Ishikawa (cell line): ENCODE data around the gene MT1X.

Experiments
- CEBPB ChIP-seq: IDR thresholded peaks from 2 replicates; pipeline ENCODE4 v1.6.1; 2012
- CREB1 ChIP-seq: IDR thresholded peaks from 2 replicates; pipeline ENCODE4 v1.6.1; 2012; ENCODE audit warnings: low read depth
- EGR1 ChIP-seq: IDR thresholded peaks from 2 replicates; pipeline ENCODE4 v1.6.1; 2012
- EP300 ChIP-seq: IDR thresholded peaks from 2 replicates; pipeline ENCODE4 v1.6.1; 2012; ENCODE audit warnings: borderline replicate concordance
- FOXM1 ChIP-seq: IDR thresholded peaks from 2 replicates; pipeline ENCODE4 v1.6.1; 2012; ENCODE audit warnings: low read depth, borderline replicate concordance
- NFIC ChIP-seq: IDR thresholded peaks from 2 replicates; pipeline ENCODE4 v1.6.1; 2012
- RAD21 ChIP-seq: IDR thresholded peaks from 2 replicates; pipeline ENCODE4 v1.6.1; 2012; ENCODE audit warnings: low read depth
- TAF1 ChIP-seq: IDR thresholded peaks from 2 replicates; pipeline ENCODE4 v1.6.1; 2012; ENCODE audit warnings: low read depth, mild to moderate bottlenecking
- TCF12 ChIP-seq: IDR thresholded peaks from 2 replicates; pipeline ENCODE4 v1.6.1; 2012; ENCODE audit warnings: low read depth
- TEAD4 ChIP-seq: IDR thresholded peaks from 2 replicates; pipeline ENCODE4 v1.6.1; 2012
- YY1 ChIP-seq: IDR thresholded peaks from 2 replicates; pipeline ENCODE4 v1.6.1; 2012; ENCODE audit warnings: low read depth
- ZBTB7A ChIP-seq: IDR thresholded peaks from 2 replicates; pipeline ENCODE4 v1.6.1; 2012; ENCODE audit warnings: low read depth
- TF ChIP-seq, protein P1 (sequence below): IDR thresholded peaks from 2 replicates; pipeline ENCODE4 v1.6.1; 2012
- TF ChIP-seq, protein P2 (sequence below): IDR thresholded peaks from 2 replicates; pipeline ENCODE4 v1.6.1; 2012
- TF ChIP-seq, protein P3 (sequence below): IDR thresholded peaks from 2 replicates; pipeline ENCODE4 v1.6.1; 2012; ENCODE audit warnings: low read depth, mild to moderate bottlenecking

Gene MT1X

DNA sequence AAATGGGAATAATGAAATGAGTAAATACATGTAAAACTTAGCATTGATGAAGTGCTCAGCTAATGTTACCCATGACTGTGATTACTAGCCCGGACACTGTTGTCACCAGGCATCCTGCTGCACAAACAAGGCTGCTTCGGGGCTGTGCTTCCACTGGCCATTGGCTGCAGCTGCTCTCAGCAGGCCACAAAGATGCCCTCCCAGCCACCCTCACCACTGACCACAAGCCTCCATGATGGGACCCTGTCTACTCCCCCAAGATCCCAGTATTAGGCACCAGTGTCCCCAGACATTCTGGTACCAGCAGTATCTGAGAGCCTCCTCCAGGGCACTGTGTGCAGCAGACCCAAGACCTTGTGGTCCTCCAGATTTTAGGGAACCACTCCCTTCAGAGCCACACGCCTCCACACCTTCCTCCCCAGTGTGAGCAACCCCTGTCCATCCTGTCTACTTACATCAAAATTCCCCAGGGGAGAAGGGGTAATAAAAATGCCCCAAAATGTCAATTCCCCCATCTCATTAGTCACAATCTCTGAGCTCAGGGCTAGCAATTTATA is 28.0 kb downstream of the MT1X start:
- TF ChIP-seq, protein P1, sequence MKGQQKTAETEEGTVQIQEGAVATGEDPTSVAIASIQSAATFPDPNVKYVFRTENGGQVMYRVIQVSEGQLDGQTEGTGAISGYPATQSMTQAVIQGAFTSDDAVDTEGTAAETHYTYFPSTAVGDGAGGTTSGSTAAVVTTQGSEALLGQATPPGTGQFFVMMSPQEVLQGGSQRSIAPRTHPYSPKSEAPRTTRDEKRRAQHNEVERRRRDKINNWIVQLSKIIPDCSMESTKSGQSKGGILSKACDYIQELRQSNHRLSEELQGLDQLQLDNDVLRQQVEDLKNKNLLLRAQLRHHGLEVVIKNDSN = no peak
- TF ChIP-seq RAD21 (no peak), EP300 (no peak), FOXM1 (no peak)

DNA sequence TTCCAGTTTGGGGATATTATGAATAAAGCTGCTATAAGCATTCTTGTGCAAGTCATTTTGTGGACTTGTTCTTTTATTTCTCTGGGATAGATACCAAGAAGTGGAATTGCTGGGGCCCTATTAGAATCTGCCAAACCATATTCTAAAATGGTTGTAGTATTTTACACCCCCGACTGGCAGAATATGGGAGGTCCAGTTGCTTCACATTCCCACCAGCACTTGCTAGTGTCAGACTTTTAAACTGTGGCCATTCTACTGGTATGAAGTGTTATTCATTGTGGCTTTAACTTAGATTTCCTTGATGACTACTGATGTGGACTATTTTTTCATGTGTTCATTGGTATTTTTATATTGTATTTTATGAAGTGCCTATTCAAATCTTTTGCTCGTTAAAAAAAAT is 29.6 kb downstream of the MT1X start:
- TF ChIP-seq FOXM1 = no peak
- TF ChIP-seq TAF1 = no peak
- TF ChIP-seq RAD21 = no peak
- no peak for TF ChIP-seq TCF12
- TF ChIP-seq CEBPB = no peak
- TF ChIP-seq CREB1 = no peak
- no peak for TF ChIP-seq NFIC
- TF ChIP-seq YY1 = no peak
- no peak for TF ChIP-seq EP300
- no peak for TF ChIP-seq ZBTB7A
- no peak for TF ChIP-seq TEAD4
- TF ChIP-seq, protein P1 = no peak
- TF ChIP-seq EGR1 = no peak

DNA sequence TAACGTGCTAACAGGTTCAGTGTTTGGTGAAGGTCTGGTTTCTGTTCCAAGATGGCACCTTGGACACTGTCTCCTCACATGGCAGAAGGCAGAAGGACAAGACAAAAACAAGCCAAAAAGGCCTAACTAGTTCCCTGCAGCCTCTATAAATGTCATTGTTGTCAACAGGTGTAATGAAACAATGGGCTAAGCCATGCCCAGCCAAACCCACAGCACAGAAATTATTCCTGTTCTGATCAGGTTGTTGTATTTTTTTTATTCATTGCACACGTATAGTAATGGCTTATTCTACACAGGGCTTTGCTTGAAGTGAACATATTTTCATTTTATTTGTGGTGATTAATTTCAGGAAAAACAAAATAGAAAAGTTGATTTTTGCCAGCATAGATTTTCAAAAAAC is 31.5 kb downstream of the MT1X start:
- TF ChIP-seq, protein P2, sequence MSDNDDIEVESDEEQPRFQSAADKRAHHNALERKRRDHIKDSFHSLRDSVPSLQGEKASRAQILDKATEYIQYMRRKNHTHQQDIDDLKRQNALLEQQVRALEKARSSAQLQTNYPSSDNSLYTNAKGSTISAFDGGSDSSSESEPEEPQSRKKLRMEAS = no peak
- TF ChIP-seq, protein P3, sequence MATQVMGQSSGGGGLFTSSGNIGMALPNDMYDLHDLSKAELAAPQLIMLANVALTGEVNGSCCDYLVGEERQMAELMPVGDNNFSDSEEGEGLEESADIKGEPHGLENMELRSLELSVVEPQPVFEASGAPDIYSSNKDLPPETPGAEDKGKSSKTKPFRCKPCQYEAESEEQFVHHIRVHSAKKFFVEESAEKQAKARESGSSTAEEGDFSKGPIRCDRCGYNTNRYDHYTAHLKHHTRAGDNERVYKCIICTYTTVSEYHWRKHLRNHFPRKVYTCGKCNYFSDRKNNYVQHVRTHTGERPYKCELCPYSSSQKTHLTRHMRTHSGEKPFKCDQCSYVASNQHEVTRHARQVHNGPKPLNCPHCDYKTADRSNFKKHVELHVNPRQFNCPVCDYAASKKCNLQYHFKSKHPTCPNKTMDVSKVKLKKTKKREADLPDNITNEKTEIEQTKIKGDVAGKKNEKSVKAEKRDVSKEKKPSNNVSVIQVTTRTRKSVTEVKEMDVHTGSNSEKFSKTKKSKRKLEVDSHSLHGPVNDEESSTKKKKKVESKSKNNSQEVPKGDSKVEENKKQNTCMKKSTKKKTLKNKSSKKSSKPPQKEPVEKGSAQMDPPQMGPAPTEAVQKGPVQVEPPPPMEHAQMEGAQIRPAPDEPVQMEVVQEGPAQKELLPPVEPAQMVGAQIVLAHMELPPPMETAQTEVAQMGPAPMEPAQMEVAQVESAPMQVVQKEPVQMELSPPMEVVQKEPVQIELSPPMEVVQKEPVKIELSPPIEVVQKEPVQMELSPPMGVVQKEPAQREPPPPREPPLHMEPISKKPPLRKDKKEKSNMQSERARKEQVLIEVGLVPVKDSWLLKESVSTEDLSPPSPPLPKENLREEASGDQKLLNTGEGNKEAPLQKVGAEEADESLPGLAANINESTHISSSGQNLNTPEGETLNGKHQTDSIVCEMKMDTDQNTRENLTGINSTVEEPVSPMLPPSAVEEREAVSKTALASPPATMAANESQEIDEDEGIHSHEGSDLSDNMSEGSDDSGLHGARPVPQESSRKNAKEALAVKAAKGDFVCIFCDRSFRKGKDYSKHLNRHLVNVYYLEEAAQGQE = no peak
- no peak for TF ChIP-seq CEBPB

DNA sequence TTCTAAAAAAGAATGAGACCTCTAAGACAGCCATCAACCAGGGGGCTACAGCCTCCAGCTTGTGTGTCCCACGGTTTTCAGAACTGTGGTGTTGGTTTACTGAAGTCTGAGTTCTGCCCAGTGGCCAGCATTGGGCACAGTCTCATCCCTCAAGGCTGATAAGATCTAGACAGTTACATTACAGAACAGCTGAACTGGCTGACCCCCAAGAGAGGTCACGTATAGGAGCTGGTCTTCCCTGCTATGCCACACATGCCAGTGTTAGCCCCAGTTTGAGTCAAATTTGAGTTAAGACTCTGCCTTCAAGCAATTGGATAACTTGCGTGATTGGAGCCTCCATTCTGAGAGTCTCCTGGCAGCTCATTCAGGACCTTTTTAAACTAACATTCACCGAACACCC is 32.9 kb downstream of the MT1X start:
- TF ChIP-seq RAD21 (no peak), TCF12 (no peak), EP300 (no peak), CREB1 (no peak), TEAD4 (no peak)
- TF ChIP-seq, protein P3 = no peak

DNA sequence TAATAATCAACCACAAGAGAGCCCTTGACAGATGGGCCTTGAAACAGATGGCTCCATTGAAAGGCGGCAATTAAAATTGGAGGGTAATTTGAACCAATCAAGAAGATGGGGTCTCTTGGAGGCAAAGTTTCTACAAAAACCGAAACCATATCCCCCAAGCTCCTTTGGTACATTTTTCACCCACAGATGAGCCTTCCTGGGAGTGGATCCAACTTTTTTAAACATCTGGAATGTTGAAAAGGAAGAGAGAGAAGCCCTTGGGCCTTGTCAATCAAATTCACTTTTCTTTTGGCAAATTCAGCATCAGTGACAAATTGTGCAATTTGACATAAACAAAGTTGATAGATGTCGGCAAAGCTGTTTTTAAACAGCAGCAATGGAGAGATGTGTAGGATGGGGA is 34.5 kb downstream of the MT1X start:
- no peak for TF ChIP-seq ZBTB7A
- TF ChIP-seq CEBPB = no peak
- TF ChIP-seq RAD21 = no peak
- TF ChIP-seq FOXM1 = no peak
- TF ChIP-seq, protein P2 = no peak
- no peak for TF ChIP-seq NFIC
- no peak for TF ChIP-seq TAF1
- TF ChIP-seq, protein P3 = no peak
- no peak for TF ChIP-seq CREB1
- no peak for TF ChIP-seq YY1
